Adrenal gland (tissue), 12 donors: ENCODE results near the gene NOSTRIN. TPM values are rescaled to one million over a fixed set of nuclear protein-coding genes. Genes with fewer than 3 reads are reported as not detected.

Experiments used
- DNase-seq, 7 donors: peaks; one replicate each; pipeline ENCODE4 v3.0.0-alpha.2; 2019 to 2020
- H3K27ac ChIP-seq, 5 donors: fragments of 200-600 bp; sonication (generic) in 4 of 5; 1 replicate in 3 of 5; 2 replicates in 2 of 5; pipeline versions ENCODE4 v1.5.1 to v1.8.0; 2016 to 2020; ENCODE audit warnings: mild to moderate bottlenecking in 1 of 5
- H3K27me3 ChIP-seq: fragments of 200-600 bp; 2 replicates; pipeline ENCODE4 v1.8.0; 2021
- H3K36me3 ChIP-seq, 2 donors: fragments of 200-600 bp; replicated peaks in 1 of 2; 1 replicate in 1 of 2; 2 replicates in 1 of 2; pipeline versions ENCODE4 v1.5.1 to v1.8.0; 2018 to 2022
- H3K4me1 ChIP-seq, 2 donors: fragments of 200-600 bp; replicated peaks in 1 of 2; 1 replicate in 1 of 2; 2 replicates in 1 of 2; pipeline versions ENCODE4 v1.5.1 to v1.8.0; 2018 to 2021
- H3K4me3 ChIP-seq, 4 donors: fragments of 200-600 bp; sonication (generic) in 3 of 4; one replicate each; pipeline ENCODE4 v1.5.1; 2016 to 2018
- H3K9me3 ChIP-seq, 3 donors: fragments of 200-600 bp; sonication (generic) in 1 of 3; replicated peaks in 1 of 3; 1 replicate in 2 of 3; 2 replicates in 1 of 3; pipeline versions ENCODE4 v1.5.1 to v1.8.0; 2016 to 2021
- POLR2A ChIP-seq, 2 donors: fragments of 450-650 bp; IDR thresholded peaks; one replicate each; pipeline ENCODE4 v1.6.1; 2017; ENCODE audit warnings: antibody characterized with exemption in 2 of 2, mild to moderate bottlenecking in 2 of 2, moderate library complexity in 1 of 2
- WGBS, 4 donors: extraction: QIAGEN DNeasy Blood & Tissue Kit in 2 of 4; methylation state at CpG; one replicate each; pipeline versions ENCODE4 v1.1.5 to v1.1.7; 2013 to 2017; 5-methylcytosine and 5-hydroxymethylcytosine counted together
- intact Hi-C, 2 donors: fragments of 100-400 bp; cut with DNase I; formaldehyde crosslinking; loops; one replicate each; pipeline versions ENCODE4 v1.14.1 to v1.15.0; 2022 to 2023
- polyA plus RNA-seq, 3 donors: library from polyadenylated mRNA; stranded (reverse); fragments of 200-250 nt in 2 of 3; fragments of 350-450 nt in 1 of 3; fragmentation: Illumina TruSeq in 1 of 3; extraction: RNeasy Lipid Tissue Mini Kit (QIAGEN cat#74804) in 1 of 3; gene quantifications; one replicate each; pipeline ENCODE4 v1.2.3, GENCODE V29; 2013 to 2014
- total RNA-seq, 9 donors: library from RNA; depleted of rRNA in 4 of 9; stranded (reverse); fragments of >200 nt in 4 of 9; fragments of 120-200 nt in 1 of 9; fragmentation: NEBNext Ultra II Directional in 1 of 9; extraction: Animal tissue kit (Norgen Biotek cat#: 25700) in 1 of 9; gene quantifications; one replicate each; pipeline versions ENCODE4 v1.1.0 to v1.2.4, GENCODE V29; 2013 to 2023
- TF ChIP-seq, protein P1 (sequence below), 6 experiments: fragments of 450-650 bp in 4 of 6; fragments of 200-600 bp in 2 of 6; sonication (generic) in 1 of 6; IDR thresholded peaks; 1 replicate in 5 of 6; 2 replicates in 1 of 6; pipeline versions ENCODE4 v1.5.1 to v1.8.0; 2016 to 2021; ENCODE audit warnings: antibody characterized with exemption in 6 of 6, mild to moderate bottlenecking in 2 of 6, moderate library complexity in 1 of 6
- donor health status: healthy with polysubstance abuse.
- donor health status: Bipolar disorder and iron deficiency.
- donor health status: DM: yes; HTN: yes; CAD: no.
- donor health status: DM: no; HTN: no; CAD: no.
- donor health status: DM: no; HTN: no; CAD: no.
- donor health status: DM: yes; HTN: yes; CAD: no.

The NOSTRIN gene
- total and polyA plus RNA-seq, 12 donors: 13.9 to 134 (median 35.6) TPM

DNA sequence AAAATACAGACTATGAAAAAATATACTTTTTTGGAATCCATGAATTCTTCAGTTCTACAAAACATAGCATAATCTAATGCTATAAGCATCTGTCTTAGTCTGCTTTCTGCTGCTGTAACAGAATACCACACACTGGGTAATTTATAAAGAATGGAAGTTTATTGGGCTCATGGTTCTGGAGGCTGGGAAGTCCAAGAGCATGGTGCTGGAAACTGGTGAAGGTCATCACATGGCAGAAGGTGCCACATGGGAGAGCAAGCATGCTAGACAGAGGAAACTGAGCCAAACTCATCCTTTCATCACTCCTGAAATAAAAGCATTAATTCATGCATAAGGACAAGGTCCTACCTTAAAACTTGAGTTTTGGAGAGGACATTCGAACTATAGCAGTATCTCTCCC is 26.6 kb upstream of the NOSTRIN start:
- DNase-seq: no peak
- 0% methylated on average over 1 of the region's 1 CpG for WGBS, 4 donors
- intact Hi-C loops: loop anchor here (10.0 kb wide), 1 partner anchor 69 kb away; no protein-coding TSS in a partner anchor

DNA sequence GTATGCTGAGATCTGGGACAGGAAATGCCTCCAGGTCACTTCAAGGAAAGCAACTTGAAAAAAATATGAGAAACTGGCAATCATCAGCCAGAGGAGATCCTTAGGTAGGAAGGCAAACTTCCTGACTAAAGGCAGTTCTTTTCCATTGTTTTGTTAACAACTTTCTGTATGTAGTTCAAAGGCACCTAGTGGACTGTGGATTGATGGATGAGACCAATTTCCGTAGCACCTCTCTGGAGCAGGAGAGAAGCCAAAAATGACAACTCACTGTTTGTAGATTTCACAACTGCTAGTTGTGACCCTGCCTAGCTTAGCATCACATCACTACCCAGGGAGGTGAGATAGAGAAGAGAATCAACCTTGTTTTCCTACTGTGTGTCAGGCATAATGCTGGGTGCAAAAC is 21.8 kb upstream of the NOSTRIN start:
- H3K4me3 ChIP-seq: no peak overlapping the region
- H3K27me3 ChIP-seq: no peaks in the 10 kb centered on the region
- H3K4me1 ChIP-seq: peaks cover 7 to 26% of the 10 kb centered on the region in 2 donors
- H3K36me3 ChIP-seq: no peaks in the 10 kb centered on the region
- H3K9me3 ChIP-seq: no peaks in the 10 kb centered on the region
- WGBS, 4 donors: 33 to 41% (median 38%) methylated on average over 1 of the region's 1 CpG
- H3K27ac ChIP-seq: peak overlapping the region in 2 of 5 donors; percentile 17 to 72
- peak in 5 of 7 donors; percentile 33 to 60 (median 51) for DNase-seq
- TF ChIP-seq, protein P1, sequence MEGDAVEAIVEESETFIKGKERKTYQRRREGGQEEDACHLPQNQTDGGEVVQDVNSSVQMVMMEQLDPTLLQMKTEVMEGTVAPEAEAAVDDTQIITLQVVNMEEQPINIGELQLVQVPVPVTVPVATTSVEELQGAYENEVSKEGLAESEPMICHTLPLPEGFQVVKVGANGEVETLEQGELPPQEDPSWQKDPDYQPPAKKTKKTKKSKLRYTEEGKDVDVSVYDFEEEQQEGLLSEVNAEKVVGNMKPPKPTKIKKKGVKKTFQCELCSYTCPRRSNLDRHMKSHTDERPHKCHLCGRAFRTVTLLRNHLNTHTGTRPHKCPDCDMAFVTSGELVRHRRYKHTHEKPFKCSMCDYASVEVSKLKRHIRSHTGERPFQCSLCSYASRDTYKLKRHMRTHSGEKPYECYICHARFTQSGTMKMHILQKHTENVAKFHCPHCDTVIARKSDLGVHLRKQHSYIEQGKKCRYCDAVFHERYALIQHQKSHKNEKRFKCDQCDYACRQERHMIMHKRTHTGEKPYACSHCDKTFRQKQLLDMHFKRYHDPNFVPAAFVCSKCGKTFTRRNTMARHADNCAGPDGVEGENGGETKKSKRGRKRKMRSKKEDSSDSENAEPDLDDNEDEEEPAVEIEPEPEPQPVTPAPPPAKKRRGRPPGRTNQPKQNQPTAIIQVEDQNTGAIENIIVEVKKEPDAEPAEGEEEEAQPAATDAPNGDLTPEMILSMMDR (IDR thresholded peaks at IDR 0.05): no peak
- TF ChIP-seq POLR2A (IDR thresholded peaks at IDR 0.05): no peak
- intact Hi-C loops: no loop called here

More for the DNA sequence above, 26.6 kb upstream of the NOSTRIN start:
- Histone ChIP-seq H3K9me3 (no peaks in the 10 kb centered on the region), H3K27ac (no peak overlapping the region), H3K4me3 (no peak overlapping the region), H3K4me1 (peaks cover 0 to 9% of the 10 kb centered on the region in 2 donors), H3K36me3 (no peaks in the 10 kb centered on the region), H3K27me3 (no peaks in the 10 kb centered on the region)
- TF ChIP-seq POLR2A (IDR thresholded peaks at IDR 0.05): no peak
- TF ChIP-seq, protein P1 (IDR thresholded peaks at IDR 0.05): no peak

DNA sequence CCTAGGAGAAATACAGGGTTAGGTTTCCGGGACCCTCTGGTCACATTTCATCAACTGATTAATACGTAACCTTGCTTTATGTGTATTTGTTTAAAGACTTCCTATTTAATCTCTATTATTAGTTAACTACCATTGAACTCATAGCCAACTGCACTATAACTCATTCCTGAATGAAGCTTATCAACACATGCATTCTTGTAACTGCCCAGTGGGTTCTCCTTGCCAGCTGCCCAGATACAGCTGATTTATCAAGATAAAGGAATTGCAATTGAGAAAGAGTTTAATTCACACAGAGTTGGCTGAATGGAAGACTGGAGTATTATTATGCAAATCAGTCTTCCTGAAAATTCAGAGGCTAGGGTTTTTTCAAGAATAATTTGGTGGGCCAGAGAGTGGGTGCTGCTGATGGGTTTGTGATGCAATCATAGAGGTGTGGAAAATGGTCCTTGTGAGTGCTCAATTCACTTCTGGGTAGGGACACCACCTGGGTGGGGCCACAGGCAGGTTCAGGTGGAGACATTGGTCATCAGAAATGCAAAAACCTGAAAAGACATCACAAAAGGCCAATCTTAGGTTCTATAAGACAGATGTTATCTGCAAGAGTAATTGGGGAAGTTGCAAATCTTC is 21.1 kb upstream of the NOSTRIN start:
- Histone ChIP-seq H3K27ac (peak overlapping the region in 1 of 5 donors; percentile 72), H3K4me3 (no peak overlapping the region), H3K36me3 (no peaks in the 10 kb centered on the region), H3K4me1 (peaks cover 7 to 26% of the 10 kb centered on the region in 2 donors), H3K27me3 (no peaks in the 10 kb centered on the region), H3K9me3 (no peaks in the 10 kb centered on the region)
- WGBS, 4 donors: 28 to 47% (median 40%) methylated on average over 2 of the region's 2 CpGs
- intact Hi-C loops: no loop called here
- DNase-seq: peak in 6 of 7 donors; percentile 37 to 71 (median 60)
- TF ChIP-seq POLR2A (IDR thresholded peaks at IDR 0.05): no peak
- TF ChIP-seq, protein P1 (IDR thresholded peaks at IDR 0.05): peak in 1 of 6 experiments; percentile 2

DNA sequence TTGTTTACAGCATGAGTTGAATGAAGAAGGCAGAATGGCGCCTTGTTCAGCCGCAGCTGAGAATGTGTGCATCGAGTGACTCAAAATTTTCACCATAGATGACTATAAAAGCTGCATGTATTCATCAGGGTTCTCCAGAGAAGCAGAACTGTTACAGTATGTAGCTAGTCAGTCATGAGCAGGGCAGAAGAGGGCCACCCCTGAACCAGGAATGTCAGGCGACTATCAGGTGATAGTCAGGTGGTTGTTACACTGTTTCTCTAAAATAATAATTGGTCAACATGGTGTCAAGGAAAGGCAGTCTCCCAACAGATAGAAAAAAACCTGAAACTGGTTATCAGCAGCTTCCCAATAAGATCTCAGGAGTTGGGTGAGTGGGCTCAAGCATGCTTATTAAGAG is 20.2 kb upstream of the NOSTRIN start:
- Histone ChIP-seq H3K4me3 (no peak overlapping the region), H3K9me3 (no peaks in the 10 kb centered on the region), H3K36me3 (no peaks in the 10 kb centered on the region), H3K27ac (no peak overlapping the region), H3K4me1 (peaks cover 10 to 26% of the 10 kb centered on the region in 2 donors), H3K27me3 (no peaks in the 10 kb centered on the region)
- TF ChIP-seq, protein P1 (IDR thresholded peaks at IDR 0.05): no peak
- TF ChIP-seq POLR2A (IDR thresholded peaks at IDR 0.05): no peak
- 97 to 100% (median 98%) methylated on average over 4 of the region's 4 CpGs for WGBS, 4 donors
- intact Hi-C loops: no loop called here
- DNase-seq: no peak
